Trophoblast cell (in vitro differentiated cells and primary cell): Measurements from ENCODE around the gene ZDHHC20.

Source experiments
- DNase-seq, 2 donors: peaks; one replicate each; pipeline ENCODE4 v3.0.0-alpha.2; 2016
- H2AFZ ChIP-seq: 2 replicates; pipeline ENCODE4 v1.6.1; 2013; ENCODE audit warnings: low read length, moderate library complexity, mild to moderate bottlenecking; ENCODE audit not compliant: insufficient read depth, poor library complexity
- H2AK5ac ChIP-seq: 2 replicates; pipeline ENCODE4 v1.6.1; 2013; ENCODE audit warnings: mild to moderate bottlenecking, low read length
- H2BK120ac ChIP-seq: 2 replicates; pipeline ENCODE4 v1.6.1; 2013; ENCODE audit warnings: low read length, mild to moderate bottlenecking, moderate library complexity; ENCODE audit not compliant: insufficient read depth, poor library complexity
- H2BK12ac ChIP-seq: 2 replicates; pipeline ENCODE4 v1.6.1; 2013; ENCODE audit warnings: mild to moderate bottlenecking, low read length, moderate library complexity
- H2BK5ac ChIP-seq: 2 replicates; pipeline ENCODE4 v1.6.1; 2013; ENCODE audit warnings: low read length, low read depth, moderate library complexity, mild to moderate bottlenecking; ENCODE audit not compliant: poor library complexity
- H3K14ac ChIP-seq: 2 replicates; pipeline ENCODE4 v1.6.1; 2013; ENCODE audit warnings: mild to moderate bottlenecking, low read length
- H3K18ac ChIP-seq: 2 replicates; pipeline ENCODE4 v1.6.1; 2013; ENCODE audit warnings: mild to moderate bottlenecking, low read length
- H3K23ac ChIP-seq: 2 replicates; pipeline ENCODE4 v1.6.1; 2013; ENCODE audit warnings: low read length
- H3K27ac ChIP-seq: 2 replicates; pipeline ENCODE4 v1.5.1; 2013; ENCODE audit warnings: low read depth, mild to moderate bottlenecking, inconsistent platforms, low read length, moderate library complexity
- H3K27me3 ChIP-seq: 2 replicates; pipeline ENCODE4 v1.6.1; 2013; ENCODE audit warnings: inconsistent platforms, mild to moderate bottlenecking, low read length, moderate library complexity; ENCODE audit not compliant: insufficient read depth
- H3K36me3 ChIP-seq, 2 experiments: 1 replicate in 1 of 2; 2 replicates in 1 of 2; pipeline ENCODE4 v1.6.1; 2013; ENCODE audit warnings: low read length in 2 of 2, mild to moderate bottlenecking in 2 of 2, moderate library complexity in 1 of 2; ENCODE audit not compliant: insufficient read depth in 2 of 2, control insufficient read depth in 1 of 2
- H3K4ac ChIP-seq: 2 replicates; pipeline ENCODE4 v1.6.1; 2013; ENCODE audit warnings: low read depth, mild to moderate bottlenecking, low read length, moderate library complexity
- H3K4me1 ChIP-seq, 2 experiments: 1 replicate in 1 of 2; 2 replicates in 1 of 2; pipeline ENCODE4 v1.6.1; 2013; ENCODE audit warnings: low read length in 2 of 2, mild to moderate bottlenecking in 2 of 2, moderate library complexity in 1 of 2; ENCODE audit not compliant: insufficient read depth in 2 of 2, control insufficient read depth in 1 of 2
- H3K4me2 ChIP-seq: 2 replicates; pipeline ENCODE4 v1.6.1; 2013; ENCODE audit warnings: inconsistent platforms, mild to moderate bottlenecking, low read length, moderate library complexity
- H3K4me3 ChIP-seq: 2 replicates; pipeline ENCODE4 v1.5.1; 2013; ENCODE audit warnings: mild to moderate bottlenecking, low read depth, low read length, inconsistent platforms
- H3K79me1 ChIP-seq: one replicate; pipeline ENCODE4 v1.6.1; 2013; ENCODE audit warnings: low read length
- H3K79me2 ChIP-seq: 2 replicates; pipeline ENCODE4 v1.6.1; 2013; ENCODE audit warnings: low read length, mild to moderate bottlenecking; ENCODE audit not compliant: control insufficient read depth, insufficient read depth, poor library complexity
- H3K9ac ChIP-seq: 2 replicates; pipeline ENCODE4 v1.6.1; 2013; ENCODE audit warnings: mild to moderate bottlenecking, low read length
- H3K9me3 ChIP-seq: 2 replicates; pipeline ENCODE4 v1.6.1; 2013; ENCODE audit warnings: low read depth, mild to moderate bottlenecking, control low read depth, inconsistent platforms, low read length; ENCODE audit not compliant: insufficient read depth
- H4K12ac ChIP-seq: 2 replicates; pipeline ENCODE4 v1.6.1; 2013; ENCODE audit warnings: low read depth, mild to moderate bottlenecking, low read length, moderate library complexity
- H4K8ac ChIP-seq: 2 replicates; pipeline ENCODE4 v1.6.1; 2013; ENCODE audit warnings: low read depth, mild to moderate bottlenecking, low read length, moderate library complexity
- H4K91ac ChIP-seq: one replicate; pipeline ENCODE4 v1.6.1; 2013; ENCODE audit warnings: low read depth, mild to moderate bottlenecking, low read length, moderate library complexity
- WGBS: extraction: QIAGEN DNeasy Blood & Tissue Kit; methylation state at CpG from one replicate; pipeline ENCODE4 v1.1.7; 2013; ENCODE audit warnings: missing lambda C conversion rate; ENCODE audit not compliant: insufficient read length, insufficient coverage; ENCODE audit errors: extremely low coverage; 5-methylcytosine and 5-hydroxymethylcytosine counted together

The ZDHHC20 gene

DNA sequence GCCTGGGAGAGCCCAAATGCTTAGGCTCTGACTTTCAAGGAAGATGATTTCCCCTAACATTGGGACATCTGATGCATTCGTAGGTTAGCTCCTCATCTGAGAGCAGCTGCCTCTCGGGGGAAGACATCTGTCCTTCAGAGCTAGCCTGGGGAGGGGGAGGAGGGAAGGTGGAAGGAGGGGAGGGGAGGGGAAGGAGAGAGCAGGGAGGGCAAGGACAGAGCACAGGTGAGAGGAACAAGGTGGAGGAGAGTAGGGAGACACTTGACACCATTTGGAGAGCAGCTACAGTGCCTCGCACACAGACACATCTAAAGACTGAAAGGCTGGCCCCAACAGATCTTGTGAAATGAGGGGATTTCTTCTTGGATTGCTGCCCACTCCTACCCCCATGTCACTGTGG, 103.8 kb downstream of the ZDHHC20 start:
- no peaks in the 10 kb centered on the region for H3K36me3 ChIP-seq
- H3K4me2 ChIP-seq: no peak overlapping the region
- H3K4me3 ChIP-seq: no peak overlapping the region
- H3K23ac ChIP-seq: no peak overlapping the region
- no peak overlapping the region for H3K14ac ChIP-seq
- no peak overlapping the region for H3K4ac ChIP-seq
- no peak overlapping the region for H3K18ac ChIP-seq
- no peak overlapping the region for H2BK12ac ChIP-seq
- H3K27me3 ChIP-seq: no peaks in the 10 kb centered on the region
- H3K79me1 ChIP-seq: no peaks in the 10 kb centered on the region
- no peak overlapping the region for H3K27ac ChIP-seq
- no peak overlapping the region for H3K9ac ChIP-seq
- no peaks in the 10 kb centered on the region for H3K79me2 ChIP-seq
- no peak overlapping the region for H2BK120ac ChIP-seq
- no peak overlapping the region for H4K8ac ChIP-seq
- no peak overlapping the region for H2AK5ac ChIP-seq
- H4K91ac ChIP-seq: no peak overlapping the region
- peaks cover 0 to 3% of the 10 kb centered on the region in 2 experiments for H3K4me1 ChIP-seq
- no peak overlapping the region for H2BK5ac ChIP-seq
- WGBS: no CpG with 5 or more reads among the region's 3 CpGs
- H3K9me3 ChIP-seq: peaks cover 3% of the 10 kb centered on the region
- no peak overlapping the region for H2AFZ ChIP-seq
- DNase-seq: no peak
- no peak overlapping the region for H4K12ac ChIP-seq

DNA sequence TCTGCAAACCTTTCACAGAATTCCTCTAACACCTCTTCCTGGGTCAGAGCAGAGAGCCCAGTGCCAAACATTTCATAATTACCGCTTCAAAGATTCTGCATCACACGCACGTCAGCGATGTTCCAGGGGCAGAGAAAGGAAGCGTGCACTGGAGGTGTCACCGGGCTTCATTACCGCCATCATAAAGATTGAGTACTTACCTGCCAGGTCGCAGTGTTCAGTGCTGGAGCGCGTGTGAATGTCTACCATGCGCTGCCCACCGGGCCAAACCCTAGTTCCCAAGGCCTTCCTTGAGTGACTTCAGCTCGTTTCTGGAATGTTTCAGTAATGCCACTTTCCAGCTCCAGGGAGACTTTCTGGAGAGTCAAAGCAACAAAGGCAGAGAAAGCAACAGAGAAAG, 104.4 kb downstream of the ZDHHC20 start:
- Histone ChIP-seq H4K12ac (no peak overlapping the region), H2BK5ac (no peak overlapping the region), H3K36me3 (no peaks in the 10 kb centered on the region), H3K9me3 (peaks cover 3% of the 10 kb centered on the region), H3K4me2 (no peak overlapping the region), H3K4ac (no peak overlapping the region), H2BK120ac (no peak overlapping the region), H3K4me3 (no peak overlapping the region), H3K79me1 (no peaks in the 10 kb centered on the region), H3K9ac (no peak overlapping the region), H3K27me3 (no peaks in the 10 kb centered on the region), H3K23ac (no peak overlapping the region), H3K14ac (no peak overlapping the region), H3K27ac (no peak overlapping the region), H3K18ac (no peak overlapping the region), H2AK5ac (no peak overlapping the region), H2BK12ac (no peak overlapping the region), H4K8ac (no peak overlapping the region), H3K4me1 (peaks cover 0 to 3% of the 10 kb centered on the region in 2 experiments), H2AFZ (no peak overlapping the region), H3K79me2 (no peaks in the 10 kb centered on the region), H4K91ac (no peak overlapping the region)
- no peak for DNase-seq
- WGBS: no CpG with 5 or more reads among the region's 13 CpGs

- H4K8ac ChIP-seq: no peak overlapping the region
- H3K4me3 ChIP-seq: no peak overlapping the region
- no peak overlapping the region for H3K9ac ChIP-seq
- H3K14ac ChIP-seq: no peak overlapping the region
- H4K91ac ChIP-seq: no peak overlapping the region
- H3K23ac ChIP-seq: no peak overlapping the region
- peak in 1 of 2 donors; percentile 38 for DNase-seq
- no peak overlapping the region for H2AFZ ChIP-seq
- H2BK5ac ChIP-seq: no peak overlapping the region
- peaks cover 0 to 3% of the 10 kb centered on the region in 2 experiments for H3K4me1 ChIP-seq
- no peak overlapping the region for H4K12ac ChIP-seq
- no CpG with 5 or more reads among the region's 6 CpGs for WGBS
- H3K79me2 ChIP-seq: no peaks in the 10 kb centered on the region
- no peak overlapping the region for H2BK12ac ChIP-seq
- H3K79me1 ChIP-seq: no peaks in the 10 kb centered on the region
- H3K9me3 ChIP-seq: peaks cover 4% of the 10 kb centered on the region
- H2AK5ac ChIP-seq: no peak overlapping the region
- H3K27ac ChIP-seq: no peak overlapping the region
- H3K27me3 ChIP-seq: no peaks in the 10 kb centered on the region
- no peak overlapping the region for H3K4me2 ChIP-seq
- H2BK120ac ChIP-seq: no peak overlapping the region
- H3K36me3 ChIP-seq: no peaks in the 10 kb centered on the region
- H3K18ac ChIP-seq: no peak overlapping the region
- no peak overlapping the region for H3K4ac ChIP-seq
These were observed 110.5 kb downstream of the ZDHHC20 start for GRCh38 chr13:21348488-21349120.

DNA sequence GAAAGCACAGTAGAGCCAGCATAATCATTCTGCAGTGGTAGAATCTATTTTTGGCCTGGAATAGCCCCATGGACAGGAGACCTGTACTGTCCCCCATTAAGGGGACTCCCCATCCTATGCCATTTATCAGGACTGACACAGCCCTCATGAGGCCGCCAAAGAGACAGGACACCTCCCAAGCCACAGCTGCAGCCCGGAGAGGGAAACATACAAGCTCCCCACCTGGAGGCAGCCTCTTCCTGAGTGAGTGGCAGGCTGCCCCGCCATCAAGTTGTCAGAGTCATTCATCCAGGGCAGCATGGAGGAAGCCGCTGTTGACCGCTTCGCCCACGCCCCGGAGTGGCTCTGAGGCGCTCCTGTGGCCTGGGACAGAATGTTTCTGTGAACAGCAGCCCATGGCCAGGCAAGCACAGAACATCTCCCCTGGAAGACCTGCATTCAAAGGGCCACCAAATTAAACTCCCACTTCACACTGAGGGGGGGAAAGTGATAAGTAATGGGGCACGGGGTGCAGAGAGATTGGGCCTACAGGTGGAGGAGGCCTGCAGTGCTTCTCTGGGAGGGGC, 111.3 kb downstream of the ZDHHC20 start:
- H3K27ac ChIP-seq: no peak overlapping the region
- no peaks in the 10 kb centered on the region for H3K79me2 ChIP-seq
- H2AFZ ChIP-seq: no peak overlapping the region
- H2AK5ac ChIP-seq: no peak overlapping the region
- H3K79me1 ChIP-seq: no peaks in the 10 kb centered on the region
- WGBS: no CpG with 5 or more reads among the region's 10 CpGs
- H4K8ac ChIP-seq: no peak overlapping the region
- H3K36me3 ChIP-seq: no peaks in the 10 kb centered on the region
- H3K4me2 ChIP-seq: no peak overlapping the region
- H3K4me3 ChIP-seq: no peak overlapping the region
- no peak overlapping the region for H2BK12ac ChIP-seq
- H3K9ac ChIP-seq: no peak overlapping the region
- H3K23ac ChIP-seq: no peak overlapping the region
- H3K14ac ChIP-seq: no peak overlapping the region
- H3K4ac ChIP-seq: no peak overlapping the region
- no peak overlapping the region for H4K91ac ChIP-seq
- H3K27me3 ChIP-seq: no peaks in the 10 kb centered on the region
- no peak overlapping the region for H2BK120ac ChIP-seq
- H3K4me1 ChIP-seq: peaks cover 0 to 2% of the 10 kb centered on the region in 2 experiments
- H2BK5ac ChIP-seq: no peak overlapping the region
- no peak for DNase-seq
- H3K18ac ChIP-seq: no peak overlapping the region
- H3K9me3 ChIP-seq: peaks cover 4% of the 10 kb centered on the region
- no peak overlapping the region for H4K12ac ChIP-seq
